Mesendoderm (in vitro differentiated cells): ENCODE measurements around the gene CHCHD1.
A peak's percentile ranks its signal among the peaks of the same experiment; 100 is the strongest.
"Not testable (repeated sequence)": the region's sequence is repeated elsewhere in the genome, so short reads cannot be mapped to it uniquely, and the experiment has no call there.

Experiments
- DNase-seq: peaks from one replicate; pipeline ENCODE4 v3.0.0; 2013
- H2AK5ac ChIP-seq: 2 replicates; pipeline ENCODE4 v1.6.1; 2013; ENCODE audit warnings: low read length, inconsistent platforms
- H2BK120ac ChIP-seq: 2 replicates; pipeline ENCODE4 v1.6.1; 2013; ENCODE audit warnings: low read depth, mild to moderate bottlenecking, low read length, moderate library complexity, mixed read lengths
- H2BK15ac ChIP-seq: replicated peaks from 2 replicates; pipeline ENCODE4 v1.6.1; 2013; ENCODE audit warnings: low read depth, mild to moderate bottlenecking, moderate library complexity
- H2BK5ac ChIP-seq: 2 replicates; pipeline ENCODE4 v1.6.1; 2013; ENCODE audit warnings: low read length, inconsistent platforms
- H3K18ac ChIP-seq: 2 replicates; pipeline ENCODE4 v1.6.1; 2013; ENCODE audit warnings: mild to moderate bottlenecking, low read length, mixed read lengths
- H3K23ac ChIP-seq: one replicate; pipeline ENCODE4 v1.6.1; 2013; ENCODE audit warnings: low read length
- H3K27ac ChIP-seq: 2 replicates; pipeline ENCODE4 v1.5.1; 2013; ENCODE audit warnings: low read depth, mild to moderate bottlenecking, inconsistent platforms, low read length, moderate library complexity
- H3K27me3 ChIP-seq: 2 replicates; pipeline ENCODE4 v1.6.1; 2013; ENCODE audit warnings: low read length, control low read depth, mild to moderate bottlenecking, inconsistent platforms; ENCODE audit not compliant: insufficient read depth, poor library complexity
- H3K36me3 ChIP-seq: 2 replicates; pipeline ENCODE4 v1.6.1; 2013; ENCODE audit warnings: low read length, inconsistent platforms; ENCODE audit not compliant: control insufficient read depth, insufficient read depth
- H3K4ac ChIP-seq: one replicate; pipeline ENCODE4 v1.6.1; 2013; ENCODE audit warnings: low read depth, mild to moderate bottlenecking, low read length, moderate library complexity
- H3K4me1 ChIP-seq: 2 replicates; pipeline ENCODE4 v1.6.1; 2013; ENCODE audit warnings: low read depth, low read length, inconsistent platforms; ENCODE audit not compliant: control insufficient read depth
- H3K4me2 ChIP-seq: 2 replicates; pipeline ENCODE4 v1.6.1; 2013; ENCODE audit warnings: low read length
- H3K4me3 ChIP-seq: 2 replicates; pipeline ENCODE4 v1.5.1; 2013; ENCODE audit warnings: mild to moderate bottlenecking, low read length
- H3K56ac ChIP-seq: one replicate; pipeline ENCODE4 v1.6.1; 2013; ENCODE audit warnings: low read length
- H3K79me1 ChIP-seq: 2 replicates; pipeline ENCODE4 v1.6.1; 2013; ENCODE audit warnings: low read length, inconsistent platforms
- H3K79me2 ChIP-seq: 2 replicates; pipeline ENCODE4 v1.6.1; 2013; ENCODE audit warnings: mild to moderate bottlenecking, low read length; ENCODE audit not compliant: control insufficient read depth, insufficient read depth
- H3K9ac ChIP-seq: 2 replicates; pipeline ENCODE4 v1.6.1; 2013; ENCODE audit warnings: low read length, inconsistent platforms
- H4K5ac ChIP-seq: one replicate; pipeline ENCODE4 v1.6.1; 2013; ENCODE audit warnings: low read length
- H4K8ac ChIP-seq: one replicate; pipeline ENCODE4 v1.6.1; 2013; ENCODE audit warnings: low read depth, mild to moderate bottlenecking, control low read depth, low read length, moderate library complexity
- WGBS: extraction: QIAGEN DNeasy Blood & Tissue Kit; methylation state at CpG from one replicate; pipeline ENCODE4 v1.1.7; 2013; ENCODE audit warnings: low lambda C conversion rate, missing lambda C conversion rate; ENCODE audit not compliant: insufficient coverage; ENCODE audit errors: extremely low coverage; 5-methylcytosine and 5-hydroxymethylcytosine counted together

The CHCHD1 gene

DNA sequence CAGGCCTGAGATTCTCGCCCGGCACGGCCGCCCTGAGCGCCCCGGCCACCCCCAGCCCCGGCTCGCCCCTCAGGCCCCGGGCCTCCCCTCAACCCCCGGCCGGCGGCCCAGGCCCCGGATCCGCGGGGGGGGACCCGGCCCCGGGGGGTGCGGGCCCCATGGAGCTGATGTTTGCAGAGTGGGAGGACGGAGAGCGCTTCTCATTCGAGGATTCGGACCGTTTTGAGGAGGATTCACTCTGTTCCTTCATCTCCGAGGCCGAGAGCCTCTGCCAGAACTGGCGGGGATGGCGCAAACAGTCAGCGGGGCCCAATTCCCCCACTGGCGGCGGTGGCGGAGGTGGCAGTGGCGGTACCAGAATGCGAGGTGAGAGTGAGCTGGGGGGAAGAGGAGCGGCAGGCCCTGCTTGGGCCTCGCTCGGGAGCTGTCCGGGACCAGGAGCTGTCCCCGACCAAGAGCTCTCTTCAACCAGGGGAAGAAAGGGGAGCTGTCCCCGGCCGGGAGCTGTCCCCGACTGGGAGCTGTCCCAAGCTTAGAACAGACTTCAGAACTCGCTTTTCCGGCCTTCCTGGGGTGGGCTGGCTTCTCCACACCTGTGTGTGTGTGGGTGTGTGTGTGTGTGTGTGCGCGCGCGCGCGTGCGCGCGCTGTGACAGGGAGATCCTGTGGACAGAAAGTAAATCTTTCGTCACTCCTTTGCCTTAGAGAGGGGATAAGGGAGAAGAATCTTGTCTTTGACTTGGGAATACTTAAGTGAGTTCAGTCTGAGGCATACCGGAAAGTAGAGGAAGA lies 4.1 kb downstream of the CHCHD1 start:
- peak overlapping the region; percentile 66 for H3K4me2 ChIP-seq
- peak overlapping the region; percentile 57 for H3K56ac ChIP-seq
- H3K4ac ChIP-seq, result no peak overlapping the region
- H3K23ac ChIP-seq, result peak overlapping the region; percentile 72
- no peak overlapping the region for H4K5ac ChIP-seq
- no peak overlapping the region for H2BK15ac ChIP-seq
- no CpG with 5 or more reads among the region's 54 CpGs for WGBS
- H3K79me2 ChIP-seq, result peaks cover 18% of the 10 kb centered on the region
- peak overlapping the region; percentile 29 for H3K4me3 ChIP-seq
- peak overlapping the region; percentile 55 for H3K9ac ChIP-seq
- H3K36me3 ChIP-seq, result no peaks in the 10 kb centered on the region
- peaks cover 3% of the 10 kb centered on the region for H3K4me1 ChIP-seq
- no peak overlapping the region for H4K8ac ChIP-seq
- no peaks in the 10 kb centered on the region for H3K27me3 ChIP-seq
- H2BK120ac ChIP-seq, result no peak overlapping the region
- no peak overlapping the region for H2BK5ac ChIP-seq
- peaks cover 10% of the 10 kb centered on the region for H3K79me1 ChIP-seq
- H2AK5ac ChIP-seq, result no peak overlapping the region
- DNase-seq, result peak; percentile 79
- no peak overlapping the region for H3K18ac ChIP-seq
- peak overlapping the region; percentile 8 for H3K27ac ChIP-seq

DNA sequence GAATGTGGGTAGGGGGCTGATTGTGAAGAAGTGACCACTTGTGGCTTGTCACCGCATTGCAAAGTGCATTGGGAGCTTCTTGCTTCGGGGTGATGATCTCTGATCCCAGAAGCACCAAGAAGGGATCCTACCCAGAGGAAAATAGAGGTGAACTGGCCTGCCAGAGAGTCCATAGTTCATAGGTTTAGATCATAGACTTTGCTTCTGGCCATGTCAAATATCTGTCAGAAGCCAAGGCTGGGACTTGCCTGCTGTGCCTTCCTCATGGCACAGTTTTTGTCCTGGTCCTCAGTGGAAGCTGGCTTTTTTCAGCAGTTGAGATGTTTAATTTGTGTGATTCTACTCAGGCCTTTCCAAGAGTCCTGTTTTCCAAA lies 4.7 kb downstream of the CHCHD1 start:
- H2BK5ac ChIP-seq, result no peak overlapping the region
- no peaks in the 10 kb centered on the region for H3K27me3 ChIP-seq
- H3K36me3 ChIP-seq, result no peaks in the 10 kb centered on the region
- H3K23ac ChIP-seq, result no peak overlapping the region
- H3K56ac ChIP-seq, result peak overlapping the region; percentile 53
- no peak overlapping the region for H2BK15ac ChIP-seq
- WGBS, result no CpG with 5 or more reads among the region's 2 CpGs
- H3K4me2 ChIP-seq, result peak overlapping the region; percentile 66
- no peak for DNase-seq
- H4K8ac ChIP-seq, result no peak overlapping the region
- H3K27ac ChIP-seq, result no peak overlapping the region
- H3K18ac ChIP-seq, result no peak overlapping the region
- no peak overlapping the region for H2AK5ac ChIP-seq
- no peak overlapping the region for H2BK120ac ChIP-seq
- H3K79me1 ChIP-seq, result peaks cover 6% of the 10 kb centered on the region
- H3K4ac ChIP-seq, result no peak overlapping the region
- peaks cover 13% of the 10 kb centered on the region for H3K79me2 ChIP-seq
- peak overlapping the region; percentile 55 for H3K9ac ChIP-seq
- peaks cover 3% of the 10 kb centered on the region for H3K4me1 ChIP-seq
- no peak overlapping the region for H3K4me3 ChIP-seq
- H4K5ac ChIP-seq, result no peak overlapping the region

DNA sequence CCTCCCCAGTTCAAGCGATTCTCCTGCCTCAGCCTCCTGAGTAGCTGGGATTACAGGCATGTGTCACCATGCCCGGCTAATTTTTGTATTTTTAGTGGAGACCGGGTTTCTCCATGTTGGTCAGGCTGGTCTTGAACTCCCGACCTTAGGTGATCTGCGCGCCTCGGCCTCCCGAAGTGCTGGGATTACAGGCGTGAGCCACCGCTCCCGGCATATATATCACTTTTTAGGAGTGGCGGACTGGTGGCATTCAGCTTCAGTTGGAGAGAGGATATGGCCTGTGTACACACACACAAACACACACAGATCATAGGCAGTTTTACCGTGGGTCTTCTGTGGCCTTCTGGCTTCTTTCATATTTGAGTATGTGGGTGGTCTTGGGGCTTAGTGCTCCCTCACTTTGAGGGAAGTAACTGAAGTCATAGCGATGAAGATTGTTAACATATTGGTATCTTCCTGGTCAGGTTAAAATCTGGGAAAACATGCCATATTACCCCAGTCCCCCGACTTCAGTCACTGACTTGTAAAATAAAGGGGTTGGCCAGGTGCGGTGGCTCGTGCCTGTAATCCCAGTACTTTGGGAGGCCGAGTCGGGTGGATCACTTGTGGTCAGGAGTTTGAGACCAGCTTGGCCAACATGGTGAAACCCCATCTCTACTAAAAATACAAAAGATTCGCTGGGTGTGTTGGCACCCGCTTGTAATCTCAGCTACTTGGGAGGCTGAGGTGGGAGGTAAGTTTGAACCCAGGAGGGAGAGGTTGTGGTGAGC lies 5.4 kb downstream of the CHCHD1 start:
- H3K27me3 ChIP-seq, H4K8ac ChIP-seq, H2AK5ac ChIP-seq, H3K4me1 ChIP-seq, H3K79me1 ChIP-seq, H3K27ac ChIP-seq, H3K4me2 ChIP-seq, H3K9ac ChIP-seq, H2BK15ac ChIP-seq, H2BK120ac ChIP-seq, H3K4me3 ChIP-seq, H3K23ac ChIP-seq, DNase-seq, H3K4ac ChIP-seq, H3K36me3 ChIP-seq, H4K5ac ChIP-seq, H2BK5ac ChIP-seq, H3K18ac ChIP-seq, H3K56ac ChIP-seq: not testable (repeated sequence)
- H3K79me2 ChIP-seq, result peaks cover 12% of the 10 kb centered on the region
- WGBS, result no CpG with 5 or more reads among the region's 21 CpGs

DNA sequence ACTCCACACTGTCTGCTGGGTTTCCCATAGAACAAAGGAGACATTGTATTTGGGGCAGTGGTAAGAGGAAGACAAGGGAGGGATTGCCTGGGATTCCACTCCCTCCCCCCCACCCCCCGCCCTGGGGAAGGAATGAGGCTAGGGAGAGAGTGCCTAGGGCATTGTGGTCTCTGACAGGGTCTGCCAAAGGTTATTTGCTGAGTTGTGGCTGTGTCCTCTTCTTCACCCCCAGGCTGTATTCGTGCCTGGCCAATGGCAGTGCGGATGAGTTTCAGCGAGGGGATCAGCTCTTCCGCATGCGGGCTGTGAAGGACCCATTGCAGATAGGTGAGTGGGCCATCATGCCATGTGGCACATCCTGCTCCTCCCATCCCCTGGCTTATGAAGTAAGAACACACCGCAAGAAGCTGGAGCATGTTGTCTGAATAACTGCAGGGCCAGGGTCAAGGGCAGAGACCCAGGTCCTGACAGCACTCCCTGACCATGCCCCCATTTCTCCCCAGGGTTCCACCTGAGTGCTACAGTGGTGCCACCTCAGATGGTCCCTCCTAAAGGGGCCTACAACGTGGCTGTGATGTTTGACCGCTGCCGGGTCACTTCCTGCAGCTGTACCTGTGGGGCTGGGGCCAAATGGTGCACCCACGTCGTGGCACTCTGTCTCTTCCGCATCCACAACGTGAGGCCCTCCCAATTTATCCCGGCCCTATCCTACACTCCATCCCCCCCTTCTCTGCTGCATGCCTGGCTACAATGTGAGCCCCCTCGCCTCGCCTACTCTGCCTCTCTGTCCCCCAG lies 7.2 kb downstream of the CHCHD1 start:
- peaks cover 4% of the 10 kb centered on the region for H3K79me1 ChIP-seq
- peaks cover 3% of the 10 kb centered on the region for H3K36me3 ChIP-seq
- H2BK5ac ChIP-seq, result no peak overlapping the region
- H3K27ac ChIP-seq, result no peak overlapping the region
- no peak overlapping the region for H3K4me2 ChIP-seq
- H3K56ac ChIP-seq, result no peak overlapping the region
- H2BK15ac ChIP-seq, result no peak overlapping the region
- no CpG with 5 or more reads among the region's 17 CpGs for WGBS
- H3K4ac ChIP-seq, result no peak overlapping the region
- no peak overlapping the region for H3K23ac ChIP-seq
- no peak overlapping the region for H2AK5ac ChIP-seq
- H4K8ac ChIP-seq, result no peak overlapping the region
- no peaks in the 10 kb centered on the region for H3K79me2 ChIP-seq
- DNase-seq, result peak; percentile 20
- no peak overlapping the region for H2BK120ac ChIP-seq
- H3K27me3 ChIP-seq, result no peaks in the 10 kb centered on the region
- peaks cover 3% of the 10 kb centered on the region for H3K4me1 ChIP-seq
- no peak overlapping the region for H4K5ac ChIP-seq
- no peak overlapping the region for H3K18ac ChIP-seq
- no peak overlapping the region for H3K9ac ChIP-seq
- H3K4me3 ChIP-seq, result no peak overlapping the region

DNA sequence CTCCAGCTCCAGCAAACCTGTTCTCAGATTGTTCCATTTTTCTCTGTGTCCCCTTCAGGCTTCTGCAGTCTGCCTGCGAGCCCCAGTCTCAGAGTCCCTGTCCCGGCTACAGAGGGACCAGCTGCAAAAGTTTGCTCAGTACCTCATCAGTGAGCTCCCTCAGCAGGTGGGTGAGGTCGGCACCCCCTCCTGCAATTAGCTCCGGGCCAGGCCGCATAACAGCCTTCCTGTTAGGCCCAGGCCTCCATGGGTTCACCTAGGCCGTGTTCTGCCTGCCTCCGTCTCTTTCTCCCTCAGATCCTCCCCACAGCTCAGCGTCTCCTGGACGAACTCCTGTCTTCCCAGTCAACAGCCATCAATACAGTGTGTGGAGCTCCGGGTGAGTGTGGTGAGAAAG lies 7.8 kb downstream of the CHCHD1 start:
- no peak overlapping the region for H2BK15ac ChIP-seq
- no peak overlapping the region for H2AK5ac ChIP-seq
- no peak overlapping the region for H2BK5ac ChIP-seq
- no peak overlapping the region for H3K9ac ChIP-seq
- H3K4me3 ChIP-seq, result no peak overlapping the region
- peaks cover 3% of the 10 kb centered on the region for H3K36me3 ChIP-seq
- no CpG with 5 or more reads among the region's 10 CpGs for WGBS
- H2BK120ac ChIP-seq, result no peak overlapping the region
- H3K27me3 ChIP-seq, result no peaks in the 10 kb centered on the region
- no peak overlapping the region for H3K23ac ChIP-seq
- H3K79me2 ChIP-seq, result no peaks in the 10 kb centered on the region
- no peak overlapping the region for H3K4ac ChIP-seq
- DNase-seq, result no peak
- H3K18ac ChIP-seq, result no peak overlapping the region
- no peak overlapping the region for H3K27ac ChIP-seq
- H4K8ac ChIP-seq, result no peak overlapping the region
- H3K56ac ChIP-seq, result no peak overlapping the region
- peaks cover 4% of the 10 kb centered on the region for H3K79me1 ChIP-seq
- H3K4me1 ChIP-seq, result peaks cover 3% of the 10 kb centered on the region
- no peak overlapping the region for H4K5ac ChIP-seq
- no peak overlapping the region for H3K4me2 ChIP-seq
